ENCODE results near the gene NAV2. TPM values are rescaled to one million over a fixed set of nuclear protein-coding genes. Genes with fewer than 3 reads are reported as not detected.

Gene NAV2
- total and polyA plus RNA-seq, 11 donors: 7.6 to 46.5 (median 20.2) TPM

DNA sequence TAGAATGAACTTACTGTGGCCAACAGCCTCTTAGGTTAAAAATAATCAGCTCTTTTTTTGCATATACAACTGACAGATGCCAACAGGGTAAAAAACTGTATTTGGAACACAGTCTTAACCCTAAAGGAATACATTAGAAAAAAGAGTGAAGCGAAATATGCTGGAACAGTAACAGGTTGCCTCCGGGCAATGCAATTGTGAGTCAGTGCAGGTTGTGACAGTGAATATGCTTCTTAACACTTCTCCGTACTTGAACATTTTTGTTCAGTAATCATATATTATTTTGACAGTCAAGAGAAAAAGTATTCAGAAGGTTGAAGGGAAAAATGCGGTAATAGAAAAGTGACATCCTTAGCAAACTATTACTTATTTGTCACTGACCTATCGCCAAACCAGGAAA lies 349.1 kb downstream of the NAV2 start:
- Histone ChIP-seq H3K4me3 (no peak overlapping the region), H3K27ac (no peak overlapping the region), H3K4me1 (peaks cover 0 to 41% (median 13%) of the 10 kb centered on the region in 12 donors), H3K9me3 (no peaks in the 10 kb centered on the region), H3K36me3 (peaks cover 0 to 66% (median 32%) of the 10 kb centered on the region in 9 donors), H3K27me3 (no peaks in the 10 kb centered on the region)
- intact Hi-C loops (cut with DNase I): no loop called here
- 87 to 93% (median 89%) methylated on average over 5 of the region's 5 CpGs for WGBS, 4 donors
- TF ChIP-seq, protein P1, sequence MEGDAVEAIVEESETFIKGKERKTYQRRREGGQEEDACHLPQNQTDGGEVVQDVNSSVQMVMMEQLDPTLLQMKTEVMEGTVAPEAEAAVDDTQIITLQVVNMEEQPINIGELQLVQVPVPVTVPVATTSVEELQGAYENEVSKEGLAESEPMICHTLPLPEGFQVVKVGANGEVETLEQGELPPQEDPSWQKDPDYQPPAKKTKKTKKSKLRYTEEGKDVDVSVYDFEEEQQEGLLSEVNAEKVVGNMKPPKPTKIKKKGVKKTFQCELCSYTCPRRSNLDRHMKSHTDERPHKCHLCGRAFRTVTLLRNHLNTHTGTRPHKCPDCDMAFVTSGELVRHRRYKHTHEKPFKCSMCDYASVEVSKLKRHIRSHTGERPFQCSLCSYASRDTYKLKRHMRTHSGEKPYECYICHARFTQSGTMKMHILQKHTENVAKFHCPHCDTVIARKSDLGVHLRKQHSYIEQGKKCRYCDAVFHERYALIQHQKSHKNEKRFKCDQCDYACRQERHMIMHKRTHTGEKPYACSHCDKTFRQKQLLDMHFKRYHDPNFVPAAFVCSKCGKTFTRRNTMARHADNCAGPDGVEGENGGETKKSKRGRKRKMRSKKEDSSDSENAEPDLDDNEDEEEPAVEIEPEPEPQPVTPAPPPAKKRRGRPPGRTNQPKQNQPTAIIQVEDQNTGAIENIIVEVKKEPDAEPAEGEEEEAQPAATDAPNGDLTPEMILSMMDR (IDR thresholded peaks at IDR 0.05): no peak
- no peak for TF ChIP-seq POLR2A (IDR thresholded peaks at IDR 0.05)
- no peak for ATAC-seq
- DNase-seq: no peak

DNA sequence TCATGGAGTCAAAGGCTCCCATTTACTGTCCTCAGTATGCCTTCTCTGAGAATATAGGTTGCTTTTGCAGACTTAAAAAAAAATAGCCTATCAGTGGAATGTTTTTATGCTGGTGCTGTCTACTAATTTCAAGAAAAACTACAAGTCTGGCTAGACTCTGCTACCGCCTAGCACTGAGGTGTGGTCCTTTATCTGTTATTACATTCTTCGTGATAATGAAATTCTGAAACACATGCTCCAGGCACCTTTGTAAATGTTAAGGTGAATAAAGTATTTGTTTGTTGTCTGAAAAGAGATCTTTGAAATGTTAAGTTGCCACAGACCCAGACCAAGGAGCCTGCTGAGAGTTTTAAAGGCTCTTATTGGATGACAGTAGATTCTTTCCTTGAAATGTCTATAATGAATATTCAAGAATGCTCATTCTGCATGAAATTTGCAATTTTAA lies 352.3 kb downstream of the NAV2 start:
- Histone ChIP-seq H3K27me3 (no peaks in the 10 kb centered on the region), H3K4me1 (peaks cover 0 to 45% (median 9%) of the 10 kb centered on the region in 12 donors), H3K27ac (peak overlapping the region in 5 of 12 donors; percentile 16 to 56 (median 25)), H3K9me3 (no peaks in the 10 kb centered on the region), H3K36me3 (peaks cover 0 to 56% (median 22%) of the 10 kb centered on the region in 9 donors), H3K4me3 (no peak overlapping the region)
- no peak for DNase-seq
- no peak for TF ChIP-seq POLR2A (IDR thresholded peaks at IDR 0.05)
- TF ChIP-seq, protein P1 (IDR thresholded peaks at IDR 0.05): no peak
- intact Hi-C loops (cut with DNase I): no loop called here
- ATAC-seq: no peak
- WGBS, 4 donors: 80 to 89% (median 85%) methylated on average over 2 of the region's 2 CpGs

DNA sequence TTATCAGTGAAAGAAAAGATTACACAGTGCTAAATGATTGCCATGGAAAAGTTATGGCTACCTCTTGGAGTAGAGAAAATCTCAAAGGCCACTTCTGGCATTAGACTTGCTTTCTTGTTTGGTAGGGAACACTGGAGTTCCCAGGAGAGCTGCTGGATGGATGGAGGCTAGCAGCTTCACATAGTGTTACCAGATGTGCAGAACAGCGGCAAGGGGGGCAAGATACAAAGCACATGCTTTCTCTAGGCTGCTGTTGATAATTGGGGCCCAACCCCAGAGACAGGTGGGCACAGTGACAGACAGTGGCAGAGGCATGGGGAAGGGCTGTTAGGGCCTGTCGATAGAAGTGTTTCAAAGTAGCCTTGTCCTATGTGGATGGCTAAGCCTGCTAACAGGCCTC lies 352.8 kb downstream of the NAV2 start:
- TF ChIP-seq POLR2A (IDR thresholded peaks at IDR 0.05): no peak
- DNase-seq (no peak), ATAC-seq (peak in 2 of 4 donors; percentile 10 to 19)
- Histone ChIP-seq H3K27me3 (no peaks in the 10 kb centered on the region), H3K4me1 (peaks cover 0 to 41% (median 7%) of the 10 kb centered on the region in 12 donors), H3K4me3 (no peak overlapping the region), H3K9me3 (no peaks in the 10 kb centered on the region), H3K27ac (peak overlapping the region in 9 of 12 donors; percentile 2 to 56 (median 45)), H3K36me3 (peaks cover 0 to 56% (median 22%) of the 10 kb centered on the region in 9 donors)
- WGBS, 4 donors: 58 to 80% (median 65%) methylated on average over 2 of the region's 2 CpGs
- intact Hi-C loops (cut with DNase I): no loop called here

DNA sequence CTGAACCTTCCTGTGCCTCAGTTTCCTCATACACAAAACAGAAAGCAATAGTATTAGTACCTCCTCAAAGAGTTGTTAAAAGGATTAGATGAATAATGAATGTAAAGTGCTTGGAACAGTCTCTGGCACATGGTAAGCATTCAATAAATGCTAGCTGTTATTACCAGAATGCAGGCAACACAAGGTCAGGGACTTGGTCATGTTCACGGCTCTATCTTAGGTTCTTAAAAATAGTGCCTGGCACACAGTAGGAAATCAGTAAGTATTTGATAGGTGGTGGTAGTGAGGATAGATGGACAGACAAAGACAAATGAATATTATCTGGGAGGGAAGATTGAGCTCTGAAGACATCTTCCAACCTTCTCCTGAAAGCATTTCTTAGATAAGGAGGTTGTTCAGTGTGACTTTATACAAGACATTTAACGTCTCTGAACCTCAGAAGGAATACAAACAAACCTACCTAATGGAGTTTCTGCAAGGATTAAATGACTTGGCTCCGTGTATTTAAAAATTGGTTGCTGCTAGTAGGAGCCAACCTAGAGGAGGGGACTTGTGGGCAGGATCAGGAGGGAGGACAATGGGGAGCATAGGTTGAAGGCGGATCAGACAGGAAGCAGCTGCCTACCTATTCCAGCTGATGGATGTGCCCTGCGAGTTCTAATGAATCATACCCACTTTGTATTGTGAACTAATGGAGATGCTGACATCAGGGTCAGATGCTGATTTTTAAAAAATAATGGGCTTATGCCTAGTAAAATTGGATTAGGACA lies 353.6 kb downstream of the NAV2 start:
- H3K27ac ChIP-seq: peak overlapping the region in 9 of 12 donors; percentile 2 to 56 (median 45)
- H3K4me3 ChIP-seq: no peak overlapping the region
- no peaks in the 10 kb centered on the region for H3K27me3 ChIP-seq
- intact Hi-C loops (cut with DNase I): no loop called here
- H3K4me1 ChIP-seq: peaks cover 0 to 39% (median 6%) of the 10 kb centered on the region in 12 donors
- no peaks in the 10 kb centered on the region for H3K9me3 ChIP-seq
- TF ChIP-seq, protein P1 (IDR thresholded peaks at IDR 0.05): no peak
- TF ChIP-seq POLR2A (IDR thresholded peaks at IDR 0.05): no peak
- H3K36me3 ChIP-seq: peaks cover 0 to 59% (median 22%) of the 10 kb centered on the region in 9 donors
- ATAC-seq (peak; percentile 41 to 74 (median 60)), DNase-seq (no peak)
- WGBS, 4 donors: 70 to 80% (median 75%) methylated on average over 5 of the region's 5 CpGs
